Thoracic aorta (tissue), 2 donors: Measurements from ENCODE around the gene MAPT. TPM values are rescaled to one million over a fixed set of nuclear protein-coding genes. Genes with fewer than 3 reads are reported as not detected.

Experiments used
- ATAC-seq: fragments of 150-250 bp; one replicate; pipeline ENCODE4 v1.8.0; 2017; ENCODE audit warnings: low read depth; ENCODE audit not compliant: insufficient number of reproducible peaks, low FRiP score
- DNase-seq: peaks from one replicate; pipeline ENCODE4 v3.0.0-alpha.2; 2020; ENCODE audit warnings: low spot score
- H3K27ac ChIP-seq, 2 donors: fragments of 200-600 bp; sonication (generic); 1 replicate in 1 of 2; 2 replicates in 1 of 2; pipeline ENCODE4 v1.5.1; 2016; ENCODE audit warnings: mild to moderate bottlenecking in 2 of 2, moderate library complexity in 2 of 2
- H3K27me3 ChIP-seq: fragments of 200-600 bp; sonication (generic); replicated peaks from 2 replicates; pipeline ENCODE4 v1.6.0; 2016; ENCODE audit warnings: mild to moderate bottlenecking; ENCODE audit not compliant: insufficient read depth
- H3K36me3 ChIP-seq: fragments of 200-600 bp; sonication (generic); one replicate; pipeline ENCODE4 v1.5.1; 2016
- H3K4me1 ChIP-seq, 2 donors: fragments of 200-600 bp; sonication (generic); 1 replicate in 1 of 2; 2 replicates in 1 of 2; pipeline versions ENCODE4 v1.5.1 to v1.6.0; 2016; ENCODE audit warnings: low read depth in 2 of 2, mild to moderate bottlenecking in 1 of 2; ENCODE audit not compliant: control insufficient read depth in 1 of 2
- H3K4me3 ChIP-seq: fragments of 200-600 bp; sonication (generic); 2 replicates; pipeline ENCODE4 v1.5.1; 2016; ENCODE audit warnings: mild to moderate bottlenecking
- H3K9me3 ChIP-seq: fragments of 200-600 bp; sonication (generic); 2 replicates; pipeline ENCODE4 v1.5.1; 2016
- CTCF ChIP-seq: fragments of 200-600 bp; sonication (generic); IDR thresholded peaks from one replicate; pipeline ENCODE4 v1.5.1; 2019; ENCODE audit warnings: antibody characterized with exemption
- total RNA-seq, 2 donors: library from RNA; depleted of rRNA; stranded (reverse); fragments of >200 nt; gene quantifications; one replicate each; pipeline versions ENCODE4 v1.1.0 to v1.2.3, GENCODE V29; 2016

Gene MAPT
- total RNA-seq, 2 donors from 2014 or later, result 3.1 to 4.6 TPM

- H3K27ac ChIP-seq, result no peak overlapping the region
- DNase-seq (no peak), ATAC-seq (no peak)
- H3K4me1 ChIP-seq, result no peaks in the 10 kb centered on the region
- H3K4me3 ChIP-seq, result no peak overlapping the region
- H3K9me3 ChIP-seq, result no peaks in the 10 kb centered on the region
- H3K36me3 ChIP-seq, result no peaks in the 10 kb centered on the region
- no peaks in the 10 kb centered on the region for H3K27me3 ChIP-seq
- TF ChIP-seq CTCF, result no peak
Observed at GRCh38 chr17:45983614-45984310, 89.4 kb downstream of the MAPT start.

GRCh38 chr17:45984368-45984767, 90.0 kb downstream of the MAPT start:
- H3K4me1 ChIP-seq, result no peaks in the 10 kb centered on the region
- no peak overlapping the region for H3K4me3 ChIP-seq
- H3K36me3 ChIP-seq, result no peaks in the 10 kb centered on the region
- H3K27ac ChIP-seq, result no peak overlapping the region
- no peak for TF ChIP-seq CTCF
- H3K9me3 ChIP-seq, result no peaks in the 10 kb centered on the region
- DNase-seq (no peak), ATAC-seq (no peak)
- no peaks in the 10 kb centered on the region for H3K27me3 ChIP-seq

GRCh38 chr17:45985447-45985846, 91.1 kb downstream of the MAPT start:
- no peak for ATAC-seq
- Histone ChIP-seq H3K27ac (no peak overlapping the region), H3K9me3 (no peaks in the 10 kb centered on the region), H3K36me3 (no peaks in the 10 kb centered on the region), H3K27me3 (no peaks in the 10 kb centered on the region), H3K4me3 (no peak overlapping the region), H3K4me1 (no peaks in the 10 kb centered on the region)
- no peak for DNase-seq
- TF ChIP-seq CTCF, result no peak

- no peaks in the 10 kb centered on the region for H3K27me3 ChIP-seq
- H3K4me1 ChIP-seq, result no peaks in the 10 kb centered on the region
- no peak overlapping the region for H3K27ac ChIP-seq
- TF ChIP-seq CTCF, result no peak
- no peak overlapping the region for H3K4me3 ChIP-seq
- no peaks in the 10 kb centered on the region for H3K36me3 ChIP-seq
- H3K9me3 ChIP-seq, result no peaks in the 10 kb centered on the region
- ATAC-seq, result no peak
- DNase-seq, result no peak
Observed at GRCh38 chr17:45986056-45986455, 91.7 kb downstream of the MAPT start.

- no peaks in the 10 kb centered on the region for H3K4me1 ChIP-seq
- H3K36me3 ChIP-seq, result no peaks in the 10 kb centered on the region
- TF ChIP-seq CTCF, result no peak
- no peak overlapping the region for H3K4me3 ChIP-seq
- DNase-seq, result no peak
- H3K27me3 ChIP-seq, result no peaks in the 10 kb centered on the region
- no peak for ATAC-seq
- H3K9me3 ChIP-seq, result no peaks in the 10 kb centered on the region
- no peak overlapping the region for H3K27ac ChIP-seq
Observed at GRCh38 chr17:45987706-45988105, 93.4 kb downstream of the MAPT start.
